Hematopoietic multipotent progenitor cell treated with erythropoietin and hydrocortisone succinate and interleukin-3 and kit ligand, for 15 days (in vitro differentiated cells): ENCODE results near the gene COL6A3.

Experiments used
- DNase-seq: peaks from one replicate; pipeline ENCODE4 v3.0.0-alpha.2; 2015; ENCODE audit warnings: low spot score

Gene COL6A3

DNA sequence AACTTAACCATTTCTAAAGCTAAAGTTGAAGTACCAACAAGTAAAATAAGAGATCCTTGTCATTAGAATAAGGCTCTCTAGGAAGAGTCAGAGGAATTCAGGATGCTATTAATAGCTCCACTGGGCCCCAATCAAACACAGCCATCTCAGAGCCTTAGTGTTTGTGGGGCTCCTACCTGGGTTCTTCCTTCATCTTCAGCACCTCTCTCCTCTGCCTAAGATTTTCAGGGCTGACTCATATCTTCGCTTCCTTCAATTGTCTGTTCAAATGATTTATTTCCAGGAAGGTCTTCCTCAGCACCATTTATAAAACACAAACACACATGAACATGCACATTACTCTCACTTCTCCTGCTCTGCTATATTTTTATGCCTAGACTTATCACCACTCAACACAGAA, 119.5 kb downstream of the COL6A3 start:
- no peak for DNase-seq

DNA sequence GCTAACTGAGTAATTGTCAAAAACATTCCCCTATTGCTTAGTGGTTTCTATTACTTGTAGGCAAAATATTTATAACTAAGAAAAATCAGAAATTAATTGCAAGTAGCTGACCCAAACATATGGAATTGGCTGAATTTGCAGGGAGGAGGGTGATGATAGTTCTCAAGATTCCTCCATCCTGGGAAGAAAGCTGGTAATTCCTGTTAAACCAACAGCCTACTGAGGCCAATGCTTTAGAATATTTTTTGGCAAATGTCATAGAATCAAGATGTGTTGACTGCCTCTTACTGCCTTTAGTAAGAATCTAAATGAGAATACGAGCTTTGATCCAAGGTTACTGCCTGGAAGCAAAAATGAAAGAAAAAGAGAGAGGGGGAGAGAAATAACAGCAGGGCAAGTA, 120.0 kb downstream of the COL6A3 start:
- DNase-seq, result no peak

DNA sequence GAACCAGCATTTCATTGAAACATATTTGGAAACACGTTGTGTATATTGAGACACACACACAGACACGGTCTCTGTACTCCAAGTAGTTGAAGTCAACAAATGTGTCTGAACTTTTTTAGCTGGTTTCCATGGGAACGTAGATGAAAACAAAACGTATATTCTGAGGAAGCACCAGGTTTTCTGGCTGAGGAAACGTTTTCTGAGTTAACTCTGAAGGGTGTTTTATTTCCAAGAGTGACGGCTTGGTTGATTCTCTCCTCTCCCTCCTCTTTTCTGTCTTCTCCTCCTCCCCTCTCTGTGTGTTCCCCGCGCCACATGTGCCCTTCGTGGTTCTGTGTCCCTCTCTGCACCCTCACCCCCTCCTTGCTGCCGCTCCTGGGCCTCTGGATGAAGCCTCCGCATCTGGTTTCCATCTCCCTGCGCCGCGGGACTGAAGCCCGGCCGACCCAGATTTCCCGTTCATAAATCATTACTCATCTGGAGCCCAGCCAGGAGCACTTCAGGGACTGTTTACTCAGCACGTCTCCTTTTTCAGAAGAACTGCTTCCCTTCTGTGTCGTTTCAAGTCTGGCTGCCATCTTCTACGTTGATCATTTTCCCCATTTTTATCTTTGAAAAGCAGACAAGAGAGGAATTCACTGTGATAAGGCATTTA, 122.7 kb downstream of the COL6A3 start:
- DNase-seq, result no peak

GRCh38 chr2:237290261-237290660, 123.7 kb downstream of the COL6A3 start:
- DNase-seq, result no peak

GRCh38 chr2:237289139-237289538, 124.8 kb downstream of the COL6A3 start:
- no peak for DNase-seq

DNA sequence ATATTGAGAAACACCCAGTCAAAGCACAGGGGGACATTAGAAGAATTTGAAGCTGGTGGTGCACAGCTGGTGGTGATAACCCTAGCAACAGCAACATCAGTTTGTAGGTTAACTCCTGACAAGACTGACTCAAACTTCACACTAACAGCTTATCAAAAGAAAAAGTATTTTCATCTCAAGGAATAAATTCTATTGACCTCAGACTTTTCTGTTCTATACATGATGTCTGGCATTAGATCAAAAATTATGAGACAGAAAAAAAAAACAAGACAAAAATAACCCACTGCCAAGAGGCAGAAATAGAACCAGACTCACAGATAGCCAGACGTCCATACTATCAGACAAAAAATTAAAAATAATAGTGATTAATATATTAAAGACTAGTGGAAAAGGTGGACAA, 126.1 kb downstream of the COL6A3 start:
- DNase-seq, result no peak

DNA sequence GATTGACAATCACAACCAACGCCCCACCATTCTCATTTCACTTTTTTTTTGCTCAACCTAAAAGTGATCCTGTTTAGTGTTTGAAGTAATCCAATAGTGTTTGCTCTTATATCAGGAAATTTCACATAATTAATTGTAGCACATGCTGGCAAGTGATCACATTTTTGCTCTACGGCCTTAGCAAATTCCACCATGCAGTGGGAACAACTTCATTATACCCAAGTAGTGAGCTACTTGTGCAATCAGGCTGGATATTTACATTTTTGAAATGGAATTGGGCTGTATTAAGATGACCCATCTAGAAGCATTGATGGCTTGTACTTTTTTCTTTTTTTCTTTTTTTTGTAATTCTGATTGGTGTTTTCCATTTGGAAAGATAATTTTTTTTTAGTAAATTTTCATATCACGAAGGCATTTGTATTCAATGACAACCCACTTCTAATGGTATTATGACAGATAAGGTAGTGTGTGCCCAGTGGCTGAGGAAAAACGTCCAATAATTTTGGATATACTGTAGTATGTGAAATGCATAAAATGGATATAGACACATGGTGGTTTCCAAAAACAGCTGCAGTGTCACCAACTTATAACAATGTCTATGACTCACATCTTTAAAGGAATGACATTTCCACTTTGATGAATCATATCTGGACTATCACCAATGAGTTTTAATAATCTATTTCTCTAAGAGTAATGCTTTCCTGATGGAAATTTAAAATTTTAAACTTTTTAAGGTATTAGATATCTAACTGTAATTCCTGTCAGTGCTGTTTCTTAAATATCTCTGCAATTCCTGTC, 130.6 kb downstream of the COL6A3 start:
- no peak for DNase-seq

- DNase-seq, result no peak
These were observed 131.3 kb downstream of the COL6A3 start for GRCh38 chr2:237282568-237283128.

GRCh38 chr2:237281836-237282306, 132.1 kb downstream of the COL6A3 start:
- no peak for DNase-seq

GRCh38 chr2:237280939-237281338, 133.0 kb downstream of the COL6A3 start:
- DNase-seq, result no peak

GRCh38 chr2:237280229-237280628, 133.7 kb downstream of the COL6A3 start:
- no peak for DNase-seq

DNA sequence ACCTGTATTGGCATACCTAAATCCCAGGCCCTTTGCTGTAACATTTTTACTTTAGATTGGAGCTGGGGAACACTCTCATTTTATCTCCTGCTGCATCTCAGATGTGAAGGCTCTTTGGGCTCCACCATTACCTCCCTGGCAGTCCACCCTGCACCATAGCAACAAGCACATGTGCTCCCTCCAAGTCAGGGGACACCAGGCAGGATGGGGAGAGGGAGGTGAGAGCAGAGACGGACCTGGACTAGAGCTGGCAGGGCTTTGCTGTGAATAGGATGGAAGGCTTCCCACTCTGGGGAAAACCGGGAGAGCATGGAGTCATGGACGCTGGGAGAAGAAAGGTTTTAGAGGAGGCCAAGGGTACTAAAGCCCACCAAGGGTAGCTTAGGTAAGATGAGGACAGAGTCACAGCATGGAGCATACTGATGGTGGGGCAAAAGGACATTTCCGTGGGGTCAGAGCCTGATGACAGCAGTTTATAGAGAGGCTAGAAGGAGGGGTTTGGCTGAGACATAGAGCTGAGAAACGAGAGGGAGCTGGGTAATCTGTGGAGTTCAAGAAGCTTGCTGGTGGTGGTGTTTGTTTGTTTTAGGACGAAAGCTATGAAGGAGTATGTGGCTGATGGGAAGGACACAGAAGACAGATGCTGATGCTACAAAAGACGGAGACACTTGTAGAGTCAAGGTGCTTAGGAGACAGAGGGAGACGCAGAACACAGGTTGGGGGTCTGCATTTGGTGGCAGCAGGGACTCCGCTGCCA, 134.8 kb downstream of the COL6A3 start:
- DNase-seq, result no peak

GRCh38 chr2:237278568-237278967, 135.4 kb downstream of the COL6A3 start:
- DNase-seq, result no peak

- DNase-seq, result no peak
These were observed 137.1 kb downstream of the COL6A3 start for GRCh38 chr2:237276716-237277490.
